GM23248 (cell line): Measurements from ENCODE around the gene ANKRD11.
"Not testable (repeated sequence)": the region's sequence is repeated elsewhere in the genome, so short reads cannot be mapped to it uniquely, and the experiment has no call there.

Source experiments
- EZH2 ChIP-seq: fragments of 200-600 bp; sonication (generic); IDR thresholded peaks from 2 replicates; pipeline ENCODE4 v1.6.1; 2018; ENCODE audit warnings: antibody characterized with exemption, mild to moderate bottlenecking; ENCODE audit not compliant: insufficient read depth, poor library complexity, severe bottlenecking
- EZH2phosphoT487 ChIP-seq: fragments of 200-600 bp; sonication (generic); IDR thresholded peaks from 2 replicates; pipeline ENCODE4 v1.6.1; 2018; ENCODE audit warnings: antibody characterized with exemption, moderate library complexity, mild to moderate bottlenecking, low read depth; ENCODE audit not compliant: insufficient read depth

- not testable (repeated sequence) for TF ChIP-seq EZH2, EZH2phosphoT487
Measured at GRCh38 chr16:89389504-89390223, 100.7 kb downstream of the ANKRD11 start.
